GM23248 (cell line): ENCODE results near the gene ZNF502.

Experiments
- EZH2 ChIP-seq: fragments of 200-600 bp; sonication (generic); IDR thresholded peaks from 2 replicates; pipeline ENCODE4 v1.6.1; 2018; ENCODE audit warnings: antibody characterized with exemption, mild to moderate bottlenecking; ENCODE audit not compliant: insufficient read depth, poor library complexity, severe bottlenecking
- EZH2phosphoT487 ChIP-seq: fragments of 200-600 bp; sonication (generic); IDR thresholded peaks from 2 replicates; pipeline ENCODE4 v1.6.1; 2018; ENCODE audit warnings: antibody characterized with exemption, moderate library complexity, mild to moderate bottlenecking, low read depth; ENCODE audit not compliant: insufficient read depth

DNA sequence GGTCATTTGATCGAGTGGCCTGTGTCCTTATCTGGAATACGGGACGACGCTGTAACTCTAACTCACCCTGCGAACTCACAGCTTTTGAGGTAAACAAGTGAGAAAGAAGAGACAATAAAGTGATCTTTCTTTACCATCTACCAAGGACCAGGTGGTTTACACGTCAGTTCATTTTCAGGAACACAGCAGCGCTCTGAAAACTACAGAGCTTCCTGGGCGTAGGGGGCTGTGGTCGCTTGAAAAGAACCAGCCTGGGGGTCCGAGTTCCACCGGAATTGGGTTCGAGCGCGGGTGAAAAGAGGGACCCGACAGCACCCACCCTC lies 48.6 kb downstream of the ZNF502 start:
- TF ChIP-seq EZH2 (no peak), EZH2phosphoT487 (no peak)
